Erythroblast (primary cell): ENCODE results near the gene CDK8.

ENCODE experiments used
- DNase-seq, 2 experiments: peaks; one replicate each; lab custom pipeline; 2025; lab: John Stamatoyannopoulos, UW
- GATA1 ChIP-seq: IDR thresholded peaks from 2 replicates; pipeline ENCODE4 v1.6.1; 2011; ENCODE audit warnings: low read depth, mild to moderate bottlenecking, control low read depth, low read length, moderate library complexity
- POLR2A ChIP-seq: IDR thresholded peaks from 2 replicates; pipeline ENCODE4 v1.6.1; 2011; ENCODE audit warnings: mild to moderate bottlenecking, low read length

CDK8 gene

DNA sequence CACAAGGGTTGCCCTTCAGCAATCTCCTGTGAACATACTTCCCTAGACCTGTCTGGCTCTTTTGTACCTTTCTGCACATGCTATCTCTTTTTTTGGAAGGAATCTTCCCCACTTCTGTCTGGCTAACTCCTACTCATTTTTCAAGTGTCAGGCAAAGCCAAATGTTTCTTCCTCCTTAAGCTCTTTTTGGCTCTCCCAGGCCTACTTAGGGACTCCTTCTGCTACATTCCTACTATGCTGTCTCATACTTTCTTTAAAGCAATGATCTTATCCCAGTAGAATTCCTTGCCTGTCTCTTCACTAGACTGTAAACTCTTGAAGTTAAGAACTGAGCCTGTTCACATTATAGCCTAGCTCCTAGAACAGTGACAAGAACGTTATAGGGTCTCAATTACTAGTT, 188.6 kb downstream of the CDK8 start:
- TF ChIP-seq POLR2A = no peak
- no peak for TF ChIP-seq GATA1

DNA sequence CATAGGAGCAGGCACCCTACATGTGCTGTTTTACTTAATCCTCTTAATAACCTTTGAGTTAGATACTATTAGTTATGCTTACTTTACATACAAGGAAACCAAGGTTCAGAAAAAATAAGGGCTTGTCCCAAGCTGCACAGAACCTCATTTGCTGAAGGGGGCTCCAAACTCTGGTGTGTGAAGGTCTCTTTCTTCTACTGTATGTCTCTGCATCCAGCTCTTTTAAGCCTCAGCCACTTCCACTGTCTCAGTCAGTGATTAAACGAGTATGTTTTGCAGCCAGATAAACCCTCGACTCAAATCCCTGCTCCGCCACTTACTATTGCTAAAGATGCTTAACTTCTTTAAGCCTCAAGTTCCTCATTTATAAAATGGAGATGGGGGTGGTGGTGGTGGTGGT, 191.2 kb downstream of the CDK8 start:
- TF ChIP-seq GATA1 (no peak), POLR2A (no peak)
- no peak for DNase-seq

More for the DNA sequence above, 188.6 kb downstream of the CDK8 start:
- no peak for DNase-seq

DNA sequence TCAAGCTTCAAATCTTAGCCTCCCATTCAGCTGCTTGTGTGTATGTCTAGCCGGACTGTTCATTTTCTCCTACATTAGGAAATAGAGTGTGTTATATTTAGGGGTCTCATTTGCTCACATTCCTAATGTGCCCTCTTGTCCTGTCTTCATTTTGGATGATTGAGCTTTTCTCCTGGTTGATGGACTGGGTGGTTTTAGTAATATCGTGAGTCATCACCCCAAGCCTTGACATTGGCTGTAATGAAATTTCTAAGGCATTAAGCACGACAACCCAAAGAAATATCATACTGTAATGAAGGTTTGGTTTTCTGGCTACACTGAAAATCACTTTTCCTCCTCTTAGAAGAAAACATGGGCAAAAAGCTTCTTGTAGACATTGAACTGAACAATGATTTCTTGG, 192.8 kb downstream of the CDK8 start:
- no peak for TF ChIP-seq GATA1
- DNase-seq = no peak

DNA sequence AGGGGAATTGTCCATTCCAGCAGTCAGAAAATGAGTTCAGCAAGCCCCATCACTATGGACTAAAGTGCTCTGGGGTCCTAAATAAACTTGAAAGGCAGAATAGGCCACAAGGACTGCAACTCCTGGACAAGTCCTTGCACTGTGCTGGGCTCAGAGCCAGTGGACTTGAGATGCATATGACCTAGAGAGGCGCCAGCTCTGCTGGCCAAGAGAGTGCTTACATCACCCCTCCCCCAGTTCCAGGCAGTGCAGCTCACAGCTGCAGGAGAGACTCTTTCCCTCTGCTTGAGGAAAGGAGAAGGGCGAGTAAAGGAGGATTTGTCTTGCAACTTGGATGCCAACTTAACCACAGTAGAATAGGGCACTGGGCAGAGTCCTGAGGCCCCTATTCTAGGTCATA, 194.1 kb downstream of the CDK8 start:
- no peak for DNase-seq
- TF ChIP-seq GATA1 (no peak), POLR2A (no peak)

DNA sequence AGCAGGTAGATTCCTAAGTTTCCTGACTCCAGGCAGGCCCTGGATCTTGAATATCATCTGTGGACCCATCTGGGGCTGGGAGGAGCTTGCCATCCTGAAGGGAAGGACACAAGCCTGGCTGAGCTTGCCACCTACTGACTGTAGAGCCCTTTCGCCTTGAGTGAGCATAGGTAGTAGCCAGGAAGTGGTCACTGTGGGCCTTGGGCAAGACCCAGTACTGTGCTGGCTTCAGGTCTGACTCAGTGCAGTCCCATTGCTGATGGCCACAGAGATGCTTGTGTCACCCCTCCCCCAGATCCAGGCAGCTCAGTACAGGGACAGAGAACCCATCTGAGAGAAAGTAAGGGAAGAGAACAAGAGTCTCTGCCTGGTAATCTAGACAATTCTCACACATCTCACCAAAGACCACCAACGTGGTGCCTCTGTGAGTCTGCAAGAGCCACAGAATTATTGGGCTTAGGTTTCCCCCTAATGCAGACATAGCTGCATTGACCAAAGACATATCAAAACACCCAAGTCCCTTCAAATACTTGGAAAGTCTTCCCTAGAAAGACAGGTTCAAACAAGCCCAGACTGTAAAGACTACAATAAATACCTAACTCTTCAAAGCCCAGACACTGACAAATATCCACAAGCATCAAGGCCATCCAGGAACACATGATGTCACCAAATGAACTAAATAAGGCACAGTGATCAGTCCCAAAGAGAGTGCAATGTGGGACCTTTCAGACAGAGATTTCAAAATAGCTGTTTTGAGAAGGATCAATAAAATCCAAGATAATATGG, 195.3 kb downstream of the CDK8 start:
- peak; percentile 6 to 15 for DNase-seq

More for the DNA sequence above, 195.3 kb downstream of the CDK8 start:
- no peak for TF ChIP-seq GATA1
- TF ChIP-seq POLR2A = no peak
